Activated T-cell treated with anti-CD3 and anti-CD28 coated beads, Interleukin-2, amount 50 U/mL, for 24 hours (primary cell): ENCODE results near the gene POGZ.

ENCODE experiments used
- DNase-seq: peaks from one replicate; pipeline ENCODE4 v3.0.0-alpha.2; 2020
- H3K27ac Mint-ChIP-seq: 2 replicates; pipeline ENCODE4 v1.8.0; 2020; ENCODE audit warnings: mild to moderate bottlenecking, mixed read lengths
- H3K27me3 Mint-ChIP-seq: 2 replicates; pipeline ENCODE4 v1.8.0; 2020; ENCODE audit warnings: mixed read lengths
- H3K36me3 Mint-ChIP-seq: 2 replicates; pipeline ENCODE4 v1.8.0; 2020; ENCODE audit warnings: low read depth, mixed read lengths
- H3K4me1 Mint-ChIP-seq: 2 replicates; pipeline ENCODE4 v1.8.0; 2020; ENCODE audit warnings: low read depth, mixed read lengths
- H3K4me3 Mint-ChIP-seq: 2 replicates; pipeline ENCODE4 v1.8.0; 2020; ENCODE audit warnings: mild to moderate bottlenecking, moderate library complexity, mixed read lengths
- H3K9me3 Mint-ChIP-seq: 2 replicates; pipeline ENCODE4 v1.8.0; 2020; ENCODE audit warnings: mixed read lengths

The POGZ gene

GRCh38 chr1:151491641-151492040 is 32.3 kb upstream of the POGZ start:
- Mint-ChIP-seq H3K9me3 (no peaks in the 10 kb centered on the region), H3K27ac (no peak overlapping the region), H3K27me3 (no peaks in the 10 kb centered on the region), H3K36me3 (no peaks in the 10 kb centered on the region), H3K4me1 (peaks cover 12% of the 10 kb centered on the region), H3K4me3 (no peak overlapping the region)
- DNase-seq, result no peak

- Mint-ChIP-seq H3K36me3 (no peaks in the 10 kb centered on the region), H3K4me1 (peaks cover 1% of the 10 kb centered on the region), H3K27me3 (no peaks in the 10 kb centered on the region), H3K27ac (no peak overlapping the region), H3K4me3 (no peak overlapping the region), H3K9me3 (peaks cover 3% of the 10 kb centered on the region)
- no peak for DNase-seq
Measured at GRCh38 chr1:151486557-151486956, 27.3 kb upstream of the POGZ start.

- no peaks in the 10 kb centered on the region for H3K36me3 Mint-ChIP-seq
- peaks cover 3% of the 10 kb centered on the region for H3K9me3 Mint-ChIP-seq
- H3K27ac Mint-ChIP-seq, result no peak overlapping the region
- H3K4me3 Mint-ChIP-seq, result no peak overlapping the region
- no peak for DNase-seq
- H3K27me3 Mint-ChIP-seq, result no peaks in the 10 kb centered on the region
- peaks cover 1% of the 10 kb centered on the region for H3K4me1 Mint-ChIP-seq
Measured at GRCh38 chr1:151485685-151486255, 26.5 kb upstream of the POGZ start.

GRCh38 chr1:151482017-151482416 is 22.7 kb upstream of the POGZ start:
- Mint-ChIP-seq H3K27me3 (peaks cover under 1% of the 10 kb centered on the region), H3K4me3 (no peak overlapping the region), H3K4me1 (peaks cover 1% of the 10 kb centered on the region), H3K36me3 (no peaks in the 10 kb centered on the region), H3K9me3 (peaks cover 3% of the 10 kb centered on the region), H3K27ac (no peak overlapping the region)
- no peak for DNase-seq

- Mint-ChIP-seq H3K9me3 (peaks cover 3% of the 10 kb centered on the region), H3K27ac (no peak overlapping the region), H3K36me3 (no peaks in the 10 kb centered on the region), H3K4me3 (no peak overlapping the region), H3K27me3 (peaks cover 4% of the 10 kb centered on the region), H3K4me1 (peaks cover 13% of the 10 kb centered on the region)
- DNase-seq, result no peak
Measured at GRCh38 chr1:151479462-151479861, 20.2 kb upstream of the POGZ start.

GRCh38 chr1:151478923-151479322 is 19.6 kb upstream of the POGZ start:
- H3K4me1 Mint-ChIP-seq, result peaks cover 18% of the 10 kb centered on the region
- H3K4me3 Mint-ChIP-seq, result no peak overlapping the region
- H3K27me3 Mint-ChIP-seq, result peaks cover 4% of the 10 kb centered on the region
- no peak for DNase-seq
- H3K27ac Mint-ChIP-seq, result no peak overlapping the region
- peaks cover 3% of the 10 kb centered on the region for H3K9me3 Mint-ChIP-seq
- H3K36me3 Mint-ChIP-seq, result no peaks in the 10 kb centered on the region

- Mint-ChIP-seq H3K36me3 (no peaks in the 10 kb centered on the region), H3K27ac (no peak overlapping the region), H3K9me3 (peaks cover 3% of the 10 kb centered on the region), H3K4me1 (peaks cover 24% of the 10 kb centered on the region), H3K4me3 (no peak overlapping the region), H3K27me3 (peaks cover 4% of the 10 kb centered on the region)
- no peak for DNase-seq
Measured at GRCh38 chr1:151478140-151478812, 19.0 kb upstream of the POGZ start.

- Mint-ChIP-seq H3K27me3 (peaks cover 4% of the 10 kb centered on the region), H3K9me3 (peaks cover 2% of the 10 kb centered on the region), H3K4me3 (no peak overlapping the region), H3K27ac (no peak overlapping the region), H3K36me3 (no peaks in the 10 kb centered on the region), H3K4me1 (peaks cover 32% of the 10 kb centered on the region)
- DNase-seq, result no peak
Measured at GRCh38 chr1:151477066-151477465, 17.8 kb upstream of the POGZ start.

GRCh38 chr1:151476083-151476482 is 16.8 kb upstream of the POGZ start:
- H3K36me3 Mint-ChIP-seq, result no peaks in the 10 kb centered on the region
- no peak overlapping the region for H3K4me3 Mint-ChIP-seq
- H3K27ac Mint-ChIP-seq, result no peak overlapping the region
- H3K27me3 Mint-ChIP-seq, result peaks cover 4% of the 10 kb centered on the region
- no peaks in the 10 kb centered on the region for H3K9me3 Mint-ChIP-seq
- peaks cover 32% of the 10 kb centered on the region for H3K4me1 Mint-ChIP-seq
- DNase-seq, result no peak

GRCh38 chr1:151475175-151475574 is 15.9 kb upstream of the POGZ start:
- no peak for DNase-seq
- Mint-ChIP-seq H3K4me3 (no peak overlapping the region), H3K36me3 (no peaks in the 10 kb centered on the region)

GRCh38 chr1:151474745-151475144 is 15.5 kb upstream of the POGZ start:
- Mint-ChIP-seq H3K27ac (no peak overlapping the region), H3K4me3 (no peak overlapping the region)

More at GRCh38 chr1:151475175-151475574, 15.9 kb upstream of the POGZ start:
- Mint-ChIP-seq H3K27me3 (peaks cover 4% of the 10 kb centered on the region), H3K4me1 (peaks cover 32% of the 10 kb centered on the region), H3K27ac (peak overlapping the region; percentile 41), H3K9me3 (no peaks in the 10 kb centered on the region)

GRCh38 chr1:151472856-151473731 is 13.8 kb upstream of the POGZ start:
- peak; percentile 68 for DNase-seq
- H3K27me3 Mint-ChIP-seq, result peaks cover 4% of the 10 kb centered on the region
- H3K4me3 Mint-ChIP-seq, result peak overlapping the region; percentile 69
- H3K4me1 Mint-ChIP-seq, result peaks cover 32% of the 10 kb centered on the region
- no peaks in the 10 kb centered on the region for H3K36me3 Mint-ChIP-seq
- H3K27ac Mint-ChIP-seq, result peak overlapping the region; percentile 48
- no peaks in the 10 kb centered on the region for H3K9me3 Mint-ChIP-seq

More at GRCh38 chr1:151474745-151475144, 15.5 kb upstream of the POGZ start:
- no peak for DNase-seq
- peaks cover 4% of the 10 kb centered on the region for H3K27me3 Mint-ChIP-seq
- no peaks in the 10 kb centered on the region for H3K36me3 Mint-ChIP-seq
- no peaks in the 10 kb centered on the region for H3K9me3 Mint-ChIP-seq
- peaks cover 32% of the 10 kb centered on the region for H3K4me1 Mint-ChIP-seq

- Mint-ChIP-seq H3K9me3 (no peaks in the 10 kb centered on the region), H3K27ac (no peak overlapping the region), H3K36me3 (no peaks in the 10 kb centered on the region), H3K27me3 (peaks cover 20% of the 10 kb centered on the region), H3K4me3 (no peak overlapping the region), H3K4me1 (peaks cover 2% of the 10 kb centered on the region)
- no peak for DNase-seq
Measured at GRCh38 chr1:151465026-151465425, 5.7 kb upstream of the POGZ start.

- Mint-ChIP-seq H3K27me3 (peaks cover 18% of the 10 kb centered on the region), H3K27ac (no peak overlapping the region), H3K4me3 (no peak overlapping the region), H3K4me1 (peaks cover 15% of the 10 kb centered on the region), H3K36me3 (peaks cover 10% of the 10 kb centered on the region), H3K9me3 (no peaks in the 10 kb centered on the region)
- DNase-seq, result no peak
Measured at GRCh38 chr1:151461694-151462093, 2.4 kb upstream of the POGZ start.
